HepG2 (cell line): ENCODE measurements around the gene IRAK3. TPM values are rescaled to one million over a fixed set of nuclear protein-coding genes. Genes with fewer than 3 reads are reported as not detected.

Experiments used
- ATAC-seq: fragments of 200-7000 bp; cut with Tn5 transposase; 3 replicates; pipeline ENCODE4 v1.9.1; 2020; ENCODE audit warnings: mild to moderate bottlenecking, moderate library complexity
- BruUV-seq: library from RNA; stranded (reverse); fragments of 400-500 nt; replicated peaks from 2 replicates; lab custom pipeline; 2021; lab: Mats Ljungman, UMichigan
- CTCF ChIA-PET: fragments of 300-600 bp; formaldehyde crosslinking; extraction: SDS; loops from one replicate; lab custom pipeline; 2021; ENCODE audit warnings: low total read pairs, inconsistent platforms, low intra/inter-chr PET ratio; lab: Yijun Ruan, JAX
- POLR2A ChIA-PET: fragments of 350-600 bp; sonication (Branson Sonifier 250); formaldehyde crosslinking; loops from one replicate; lab custom pipeline; 2020; ENCODE audit warnings: antibody characterized with exemption, inconsistent platforms; lab: Yijun Ruan, JAX
- DNase-seq: peaks from one replicate; pipeline ENCODE4 v3.0.0-alpha.2; 2015; ENCODE audit warnings: low spot score
- FAIRE-seq: peaks from 3 replicates; lab custom pipeline; 2011; peaks lifted over from hg19 to GRCh38; lab: Jason Lieb, UNC
- H2AFZ ChIP-seq: one replicate; pipeline ENCODE4 v1.6.1; 2011; ENCODE audit warnings: low read length, inconsistent platforms
- H3K27ac ChIP-seq: fragments of 300-600 bp; 3 replicates; pipeline ENCODE4 v1.8.0; 2011; ENCODE audit warnings: mixed run types, mild to moderate bottlenecking, mixed read lengths, low read length, inconsistent platforms; ENCODE audit not compliant: insufficient read depth; ENCODE audit errors: extremely low read length
- H3K27me3 ChIP-seq, 2 experiments: fragments of 200-600 bp in 1 of 2; 2 replicates in 1 of 2; 3 replicates in 1 of 2; pipeline versions ENCODE4 v1.6.0 to v1.8.0; 2011; ENCODE audit warnings: low read length in 2 of 2, mild to moderate bottlenecking in 2 of 2, moderate library complexity in 2 of 2, inconsistent platforms in 1 of 2; ENCODE audit not compliant: insufficient read depth in 2 of 2, control insufficient read depth in 1 of 2
- H3K36me3 ChIP-seq, 2 experiments: fragments of 200-600 bp in 1 of 2; replicated peaks in 1 of 2; 2 replicates in 1 of 2; 3 replicates in 1 of 2; pipeline versions ENCODE4 v1.5.1 to v1.8.0; 2011; ENCODE audit warnings: low read length in 2 of 2, inconsistent platforms in 1 of 2; ENCODE audit not compliant: insufficient read depth in 2 of 2, control insufficient read depth in 1 of 2
- H3K4me1 ChIP-seq: 2 replicates; pipeline ENCODE4 v1.5.1; 2012; ENCODE audit warnings: low read length, inconsistent platforms; ENCODE audit not compliant: insufficient read depth
- H3K4me2 ChIP-seq: 2 replicates; pipeline ENCODE4 v1.6.0; 2011; ENCODE audit warnings: low read depth, low read length, inconsistent platforms
- H3K4me3 ChIP-seq, 3 experiments: fragments of 200-600 bp in 1 of 3; sonication (generic), shearing (Covaris generic) in 1 of 3; replicated peaks in 1 of 3; 2 replicates each; pipeline ENCODE4 v1.5.1; 2011 to 2016; ENCODE audit warnings: low read length in 3 of 3, inconsistent platforms in 2 of 3, low read depth in 2 of 3, mild to moderate bottlenecking in 2 of 3, control low read depth in 1 of 3, mixed read lengths in 1 of 3; ENCODE audit not compliant: insufficient read depth in 1 of 3
- H3K79me2 ChIP-seq: one replicate; pipeline ENCODE4 v1.6.1; 2011; ENCODE audit warnings: low read length, inconsistent platforms; ENCODE audit not compliant: insufficient read depth
- H3K9ac ChIP-seq: 2 replicates; pipeline ENCODE4 v1.6.0; 2011; ENCODE audit warnings: mild to moderate bottlenecking, low read depth, low read length, inconsistent platforms; ENCODE audit not compliant: insufficient read depth
- H3K9me3 ChIP-seq: 2 replicates; pipeline ENCODE4 v1.5.1; 2012; ENCODE audit warnings: mild to moderate bottlenecking, low read length
- H4K20me1 ChIP-seq: 2 replicates; pipeline ENCODE4 v1.6.0; 2011; ENCODE audit warnings: inconsistent platforms, mild to moderate bottlenecking, low read length, moderate library complexity; ENCODE audit not compliant: insufficient read depth
- ADNP ChIP-seq: sonication (generic); formaldehyde crosslinking; IDR thresholded peaks from 2 replicates; pipeline ENCODE4 v1.4.0; 2020; ENCODE audit warnings: missing genetic modification reagents
- BCL3 ChIP-seq: sonication (generic); formaldehyde crosslinking; IDR thresholded peaks from 2 replicates; pipeline ENCODE4 v1.5.1; 2020; ENCODE audit warnings: mild to moderate bottlenecking, missing genetic modification reagents, moderate library complexity
- FOXP4 ChIP-seq: sonication (generic); formaldehyde crosslinking; IDR thresholded peaks from 2 replicates; pipeline ENCODE4 v1.4.0; 2020; ENCODE audit warnings: missing genetic modification reagents
- KDM6A ChIP-seq: IDR thresholded peaks from 2 replicates; pipeline ENCODE4 v1.6.1; 2016; ENCODE audit warnings: low read depth
- NKX3-1 ChIP-seq: sonication (generic); formaldehyde crosslinking; IDR thresholded peaks from 2 replicates; pipeline ENCODE4 v1.5.0; 2020; ENCODE audit warnings: missing genetic modification reagents
- RORA ChIP-seq: sonication (generic); formaldehyde crosslinking; IDR thresholded peaks from 2 replicates; pipeline ENCODE4 v1.5.0; 2020; ENCODE audit warnings: mild to moderate bottlenecking, missing genetic modification reagents, moderate library complexity
- SMAD3 ChIP-seq: sonication (generic); formaldehyde crosslinking; IDR thresholded peaks from 2 replicates; pipeline ENCODE4 v1.4.0; 2020; ENCODE audit warnings: missing genetic modification reagents
- SSRP1 ChIP-seq: IDR thresholded peaks from 2 replicates; pipeline ENCODE4 v1.6.1; 2016; ENCODE audit warnings: control low read depth
- XRCC5 ChIP-seq: fragments of 200-400 bp; formaldehyde crosslinking; optimal IDR thresholded peaks from 2 replicates; pipeline ENCODE3; 2017; ENCODE audit warnings: mild to moderate bottlenecking, low read length
- ZFP82 ChIP-seq: sonication (generic); formaldehyde crosslinking; IDR thresholded peaks from 2 replicates; pipeline ENCODE4 v1.5.1; 2020; ENCODE audit warnings: mild to moderate bottlenecking, missing genetic modification reagents, borderline replicate concordance
- ZNF354B ChIP-seq: sonication (generic); formaldehyde crosslinking; IDR thresholded peaks from 2 replicates; pipeline ENCODE4 v1.8.0; 2022; ENCODE audit warnings: mild to moderate bottlenecking, missing genetic modification reagents
- ZNF383 ChIP-seq: sonication (generic); formaldehyde crosslinking; IDR thresholded peaks from 2 replicates; pipeline ENCODE4 v1.4.0; 2020; ENCODE audit warnings: missing genetic modification reagents, mild to moderate bottlenecking, borderline replicate concordance
- ZNF569 ChIP-seq: sonication (generic); formaldehyde crosslinking; IDR thresholded peaks from 2 replicates; pipeline ENCODE4 v1.5.0; 2020; ENCODE audit warnings: mild to moderate bottlenecking, missing genetic modification reagents, moderate library complexity, borderline replicate concordance
- ZNF749 ChIP-seq: sonication (generic); formaldehyde crosslinking; IDR thresholded peaks from 2 replicates; pipeline ENCODE4 v1.8.0; 2022; ENCODE audit warnings: mild to moderate bottlenecking, missing genetic modification reagents, moderate library complexity, borderline replicate concordance
- ZNF761 ChIP-seq: sonication (generic); formaldehyde crosslinking; conservative IDR thresholded peaks from 2 replicates; pipeline ENCODE4 v1.4.0; 2020; ENCODE audit warnings: mild to moderate bottlenecking, missing genetic modification reagents
- WGBS: methylation state at CpG from one replicate; pipeline ENCODE4 v1.1.6; 2017; ENCODE audit warnings: low lambda C conversion rate; 5-methylcytosine and 5-hydroxymethylcytosine counted together
- in situ Hi-C: cut with HindIII; loops from 2 replicates; pipeline ENCODE4 v1.10.0; 2017; ENCODE audit warnings: low pct_unique_long_range_greater_than_20kb; ENCODE audit not compliant: extremely low pct_ligation_motif_present
- intact Hi-C: fragments of 100-400 bp; cut with micrococcal nuclease; formaldehyde crosslinking; loops from one replicate; pipeline ENCODE4 v1.10.0; 2022; ENCODE audit not compliant: unreplicated experiment
- polyA plus RNA-seq, 8 experiments: library from polyadenylated mRNA; depleted of rRNA in 3 of 8; stranded (reverse) in 7 of 8; unstranded in 1 of 8; fragments of >200 nt; fragmentation: Illumina TruSeq in 4 of 8; extraction: Trizol in 4 of 8; gene quantifications; 2 replicates each; pipeline versions ENCODE4 v1.2.1 to v1.2.3, GENCODE V29; 2011 to 2016; ENCODE audit warnings: low read depth in 4 of 8, missing spikeins in 1 of 8, mixed read lengths in 1 of 8; ENCODE audit not compliant: insufficient read depth in 1 of 8
- total RNA-seq, 5 experiments: library from RNA; depleted of rRNA; stranded (reverse); fragments of >200 nt; fragmentation: Illumina TruSeq; extraction: Trizol; gene quantifications; 2 replicates each; pipeline ENCODE4 v1.2.3, GENCODE V29; 2016; ENCODE audit warnings: low read depth in 1 of 5
- TF ChIP-seq, protein P1 (sequence below): sonication (generic); formaldehyde crosslinking; IDR thresholded peaks from 2 replicates; pipeline ENCODE4 v1.5.0; 2020; ENCODE audit warnings: mild to moderate bottlenecking, missing genetic modification reagents, borderline replicate concordance

IRAK3 gene
- total and polyA plus RNA-seq, 2 of the 13 experiments (the other 11 are each of a cell fraction or from before 2014, with no cell fraction given) = 0.01 TPM; not detected in 1

DNA sequence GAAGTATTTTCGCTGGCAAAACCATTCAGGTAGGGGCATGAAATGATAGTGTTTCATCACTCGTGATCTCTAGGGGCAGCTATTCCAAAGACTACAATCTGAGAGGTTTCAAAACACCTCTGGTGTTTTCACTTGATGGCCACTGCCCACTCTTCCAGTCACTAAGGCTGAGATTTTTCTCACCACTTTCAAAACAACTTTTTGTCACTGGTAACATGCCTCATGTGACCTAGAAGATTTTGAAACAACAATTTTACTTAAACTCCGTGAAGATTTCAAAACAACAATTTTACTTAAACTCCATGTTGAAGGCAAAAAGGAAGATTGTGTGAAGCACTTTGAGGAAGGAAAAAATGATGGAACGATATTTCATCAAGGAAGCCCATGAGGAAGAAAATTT is 1.2 kb upstream of the IRAK3 start:
- ATAC-seq = no peak
- Histone ChIP-seq H3K9me3 (no peaks in the 10 kb centered on the region), H3K79me2 (no peaks in the 10 kb centered on the region), H4K20me1 (no peaks in the 10 kb centered on the region), H3K4me1 (no peaks in the 10 kb centered on the region), H3K4me2 (no peak overlapping the region)
- CTCF ChIA-PET = no interaction called here
- BruUV-seq = no TSS peak
- intact Hi-C loops = no loop called here
- TF ChIP-seq ADNP (CRISPR knock-in tag) (no peak), SSRP1 (CRISPR knock-in tag) (no peak), RORA (no peak), XRCC5 (no peak), SMAD3 (CRISPR knock-in tag) (no peak), KDM6A (CRISPR knock-in tag) (no peak), ZFP82 (CRISPR knock-in tag) (no peak)
- TF ChIP-seq, all 625 proteins: peak for 0
- Histone ChIP-seq H3K4me3 (no peak overlapping the region), H3K36me3 (no peaks in the 10 kb centered on the region), H2AFZ (no peak overlapping the region), H3K27ac (no peak overlapping the region), H3K9ac (no peak overlapping the region), H3K27me3 (peaks cover 2 to 5% of the 10 kb centered on the region in 2 experiments; a peak in 2 of 5 replicates)
- DNase-seq (no peak), FAIRE-seq (no peak)
- WGBS = 3% methylated on average over 4 of the region's 4 CpGs
- POLR2A ChIA-PET = no interaction called here
- in situ Hi-C loops = no loop called here

DNA sequence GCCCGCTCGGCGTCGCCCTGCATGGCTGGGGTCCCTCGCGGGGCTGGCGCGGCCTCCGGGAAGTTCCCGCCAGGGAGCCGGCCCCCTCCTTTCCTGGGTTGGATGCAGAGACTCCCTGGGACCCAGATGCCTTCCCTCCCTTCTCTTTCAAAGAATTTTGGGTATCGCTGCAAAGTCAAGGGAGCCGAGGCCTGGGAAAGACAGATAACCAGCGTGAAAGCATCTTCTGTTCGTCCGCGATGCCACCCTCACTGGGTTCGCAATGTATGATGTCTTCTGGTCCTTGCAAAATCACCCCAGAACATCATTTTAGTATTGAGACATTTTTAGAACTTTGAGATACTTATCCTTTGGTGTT is 451 bp downstream of the IRAK3 start:
- in situ Hi-C loops (no loop called here), intact Hi-C loops (no loop called here)
- Histone ChIP-seq H3K4me2 (no peak overlapping the region), H3K4me3 (no peak overlapping the region), H4K20me1 (no peaks in the 10 kb centered on the region), H3K4me1 (no peaks in the 10 kb centered on the region), H3K9ac (no peak overlapping the region), H3K9me3 (no peaks in the 10 kb centered on the region), H2AFZ (no peak overlapping the region), H3K27ac (no peak overlapping the region), H3K27me3 (peaks cover 2 to 11% of the 10 kb centered on the region in 2 experiments; a peak in 2 of 5 replicates), H3K79me2 (no peaks in the 10 kb centered on the region)
- ATAC-seq (no peak), DNase-seq (no peak)
- 64% methylated on average over 7 of the region's 18 CpGs for WGBS
- ChIA-PET POLR2A (no interaction called here), CTCF (no interaction called here)
- no TSS peak for BruUV-seq
- TF ChIP-seq BCL3 (no peak), NKX3-1 (CRISPR knock-in tag) (no peak), ZNF354B (CRISPR knock-in tag) (no peak), ZNF569 (no peak), ZNF761 (CRISPR knock-in tag) (no peak), ZNF383 (CRISPR knock-in tag) (no peak), ZNF749 (CRISPR knock-in tag) (no peak), FOXP4 (CRISPR knock-in tag) (no peak)
- TF ChIP-seq, protein P1, sequence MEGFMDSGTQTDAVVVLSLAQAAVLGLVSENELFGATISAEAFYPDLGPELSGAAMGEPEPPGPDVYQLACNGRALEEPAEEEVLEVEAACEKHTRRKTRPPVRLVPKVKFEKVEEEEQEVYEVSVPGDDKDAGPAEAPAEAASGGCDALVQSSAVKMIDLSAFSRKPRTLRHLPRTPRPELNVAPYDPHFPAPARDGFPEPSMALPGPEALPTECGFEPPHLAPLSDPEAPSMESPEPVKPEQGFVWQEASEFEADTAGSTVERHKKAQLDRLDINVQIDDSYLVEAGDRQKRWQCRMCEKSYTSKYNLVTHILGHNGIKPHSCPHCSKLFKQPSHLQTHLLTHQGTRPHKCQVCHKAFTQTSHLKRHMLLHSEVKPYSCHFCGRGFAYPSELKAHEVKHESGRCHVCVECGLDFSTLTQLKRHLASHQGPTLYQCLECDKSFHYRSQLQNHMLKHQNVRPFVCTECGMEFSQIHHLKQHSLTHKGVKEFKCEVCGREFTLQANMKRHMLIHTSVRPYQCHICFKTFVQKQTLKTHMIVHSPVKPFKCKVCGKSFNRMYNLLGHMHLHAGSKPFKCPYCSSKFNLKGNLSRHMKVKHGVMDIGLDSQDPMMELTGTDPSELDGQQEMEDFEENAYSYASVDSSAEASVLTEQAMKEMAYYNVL (CRISPR knock-in tag) = no peak
- TF ChIP-seq, all 625 proteins: peak for 0
- no peak for FAIRE-seq
- H3K36me3 ChIP-seq = no peaks in the 10 kb centered on the region
